Measurements from ENCODE around the gene MAP1LC3B2. TPM values are rescaled to one million over a fixed set of nuclear protein-coding genes. Genes with fewer than 3 reads are reported as not detected.

The MAP1LC3B2 gene
- polyA plus RNA-seq, 1 experiment, result 3.8 TPM

- Histone ChIP-seq H3K4me3 (ENCODE audit: low read depth, low read length) (no peak overlapping the region), H3K27ac (ENCODE audit: low read depth, low read length) (no peak overlapping the region), H3K27me3 (ENCODE audit: control insufficient read depth, insufficient read depth, low read length) (peaks cover 2% of the 10 kb centered on the region), H3K9me3 (ENCODE audit: control insufficient read depth, insufficient read depth, low read length) (no peaks in the 10 kb centered on the region)
- DNase-seq (ENCODE audit: low read depth, low spot score), result no peak
- TF ChIP-seq CTCF (IDR thresholded peaks at IDR 0.05; ENCODE audit: low read depth, low read length), result no peak
- ChIA-PET CTCF (no interaction called here), POLR2A (no interaction called here)
Measured at GRCh38 chr12:116541547-116542344, 17.4 kb upstream of the MAP1LC3B2 start.

GRCh38 chr12:116542345-116542956 lies 16.7 kb upstream of the MAP1LC3B2 start:
- no peak for DNase-seq (ENCODE audit: low read depth, low spot score)
- Histone ChIP-seq H3K27ac (ENCODE audit: low read depth, low read length) (no peak overlapping the region), H3K9me3 (ENCODE audit: control insufficient read depth, insufficient read depth, low read length) (no peaks in the 10 kb centered on the region; the same call in 1 of the 2 replicates), H3K27me3 (ENCODE audit: control insufficient read depth, insufficient read depth, low read length) (peaks cover 2% of the 10 kb centered on the region), H3K4me3 (ENCODE audit: low read depth, low read length) (no peak overlapping the region)
- POLR2A ChIA-PET, result no interaction called here
- no peak for TF ChIP-seq CTCF (IDR thresholded peaks at IDR 0.05; ENCODE audit: low read depth, low read length)
- CTCF ChIA-PET, result no interaction called here

GRCh38 chr12:116544656-116545055 lies 14.5 kb upstream of the MAP1LC3B2 start:
- no peaks in the 10 kb centered on the region for H3K27me3 ChIP-seq (ENCODE audit: control insufficient read depth, insufficient read depth, low read length)
- no peak for DNase-seq (ENCODE audit: low read depth, low spot score)
- POLR2A ChIA-PET, result no interaction called here
- H3K9me3 ChIP-seq (ENCODE audit: control insufficient read depth, insufficient read depth, low read length), result no peaks in the 10 kb centered on the region; the same call in 1 of the 2 replicates
- CTCF ChIA-PET, result interaction anchor here (0.6 to 0.7 kb wide), 2 partner anchors 15 to 626 kb away, joined by 3 read pairs; partner anchors contain the start of gene MAP1LC3B2
- no peak overlapping the region for H3K27ac ChIP-seq (ENCODE audit: low read depth, low read length)
- H3K4me3 ChIP-seq (ENCODE audit: low read depth, low read length), result no peak overlapping the region
- no peak for TF ChIP-seq CTCF (IDR thresholded peaks at IDR 0.05; ENCODE audit: low read depth, low read length)

DNA sequence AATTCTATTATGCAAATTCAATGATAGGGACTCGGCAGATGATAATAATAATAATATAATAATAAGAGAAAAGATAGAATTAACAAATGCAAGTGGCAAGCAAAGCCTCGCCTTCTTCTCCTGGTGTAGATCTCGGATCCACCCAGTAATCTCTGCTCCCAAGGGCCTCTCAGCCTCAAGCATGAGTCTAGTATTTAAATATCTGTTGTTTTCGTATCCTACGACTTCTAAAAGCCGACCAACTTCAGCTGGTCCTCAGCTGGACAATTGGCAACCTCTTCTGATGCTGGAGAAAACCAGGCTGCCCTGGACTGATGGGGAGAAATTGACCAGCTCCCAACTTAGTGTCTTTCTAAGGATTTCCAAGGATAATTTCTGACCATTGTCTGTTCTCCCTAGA lies 14.0 kb upstream of the MAP1LC3B2 start:
- CTCF ChIA-PET, result interaction anchor here (0.6 to 0.7 kb wide), 3 partner anchors 14 to 627 kb away, joined by 3 to 4 read pairs (median 3); partner anchors contain the start of gene MAP1LC3B2
- Histone ChIP-seq H3K27ac (ENCODE audit: low read depth, low read length) (no peak overlapping the region), H3K4me3 (ENCODE audit: low read depth, low read length) (no peak overlapping the region), H3K27me3 (ENCODE audit: control insufficient read depth, insufficient read depth, low read length) (no peaks in the 10 kb centered on the region), H3K9me3 (ENCODE audit: control insufficient read depth, insufficient read depth, low read length) (no peaks in the 10 kb centered on the region; the same call in 1 of the 2 replicates)
- DNase-seq (ENCODE audit: low read depth, low spot score), result no peak
- POLR2A ChIA-PET, result no interaction called here
- no peak for TF ChIP-seq CTCF (IDR thresholded peaks at IDR 0.05; ENCODE audit: low read depth, low read length)

- DNase-seq (ENCODE audit: low read depth, low spot score), result no peak
- Histone ChIP-seq H3K4me3 (ENCODE audit: low read depth, low read length) (no peak overlapping the region), H3K9me3 (ENCODE audit: control insufficient read depth, insufficient read depth, low read length) (no peaks in the 10 kb centered on the region; the same call in 1 of the 2 replicates), H3K27ac (ENCODE audit: low read depth, low read length) (no peak overlapping the region), H3K27me3 (ENCODE audit: control insufficient read depth, insufficient read depth, low read length) (no peaks in the 10 kb centered on the region)
- POLR2A ChIA-PET, result no interaction called here
- CTCF ChIA-PET, result interaction anchor here (0.6 kb wide), 1 partner anchor 18 kb away, joined by 4 read pairs; no protein-coding TSS in a partner anchor
- no peak for TF ChIP-seq CTCF (IDR thresholded peaks at IDR 0.05; ENCODE audit: low read depth, low read length)
Measured at GRCh38 chr12:116545936-116546335, 13.2 kb upstream of the MAP1LC3B2 start.

Measured in AG04450 (cell line).